Activated T-helper 9 cell treated with anti-CD3 and anti-CD28 coated beads, Interleukin-2, amount 50 U/mL, for 16 hours (primary cell): ENCODE measurements around the gene RAI2.

Experiments used
- DNase-seq: peaks from one replicate; pipeline ENCODE4 v3.0.0-alpha.2; 2020; ENCODE audit warnings: low read depth

The RAI2 gene

DNA sequence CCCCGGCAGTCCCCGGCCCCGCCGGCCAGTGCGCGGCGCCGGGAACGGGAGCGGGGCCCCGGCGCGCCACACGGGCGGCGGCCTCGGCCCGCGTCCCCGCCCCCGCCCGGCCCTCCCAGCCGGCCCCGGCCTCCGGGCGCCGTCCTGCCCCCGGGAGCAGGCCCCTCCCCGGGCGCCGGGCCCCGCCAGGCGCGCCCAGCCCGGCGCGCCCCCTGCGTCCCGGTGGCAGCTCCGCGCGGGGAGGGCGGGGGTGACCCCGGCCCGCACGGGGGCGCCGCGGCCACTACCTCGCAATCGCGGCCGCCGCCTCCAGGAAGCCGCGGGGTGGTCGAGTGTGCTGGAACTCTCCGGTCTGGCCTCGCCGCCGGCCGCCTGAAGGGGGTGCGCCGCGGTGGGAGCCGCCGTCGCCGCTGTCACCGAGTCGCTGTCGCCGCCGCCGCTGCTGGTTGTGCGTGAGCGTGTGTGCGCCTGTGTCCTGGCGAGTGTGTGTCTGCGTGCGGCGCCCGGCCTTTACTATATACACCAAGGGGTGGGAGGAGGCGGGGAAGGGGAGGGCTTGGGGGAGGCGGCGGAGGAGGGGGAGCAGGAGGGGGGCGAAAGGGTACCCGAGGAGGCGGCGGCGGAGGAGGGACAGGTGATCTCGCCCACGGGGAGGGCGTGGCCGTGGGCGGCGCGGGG, at the start of gene RAI2:
Gene RAI2 (minus strand): TSS at position 488 of the 678 bp plus-strand sequence. CDS start 59,288 bp downstream, outside the sequence.
- no peak for DNase-seq

DNA sequence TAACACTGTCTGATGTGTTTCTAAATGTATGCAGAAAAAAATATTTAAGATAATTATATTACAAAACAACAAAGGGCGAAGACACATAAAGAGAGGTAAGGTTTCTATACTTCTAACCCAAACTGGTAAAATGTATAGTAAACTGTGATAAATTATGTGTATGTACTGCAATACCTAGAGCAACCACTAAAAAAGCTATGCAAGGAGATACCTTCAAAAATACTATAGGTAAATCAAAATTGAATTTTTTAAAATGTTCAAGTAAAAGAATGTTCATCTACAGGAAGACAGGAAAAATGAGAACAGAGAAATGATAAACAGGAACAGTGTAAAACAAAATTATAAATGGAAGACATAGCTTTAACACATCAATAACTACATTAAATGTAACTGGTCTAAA, 27.3 kb upstream of the RAI2 start:
- no peak for DNase-seq

DNA sequence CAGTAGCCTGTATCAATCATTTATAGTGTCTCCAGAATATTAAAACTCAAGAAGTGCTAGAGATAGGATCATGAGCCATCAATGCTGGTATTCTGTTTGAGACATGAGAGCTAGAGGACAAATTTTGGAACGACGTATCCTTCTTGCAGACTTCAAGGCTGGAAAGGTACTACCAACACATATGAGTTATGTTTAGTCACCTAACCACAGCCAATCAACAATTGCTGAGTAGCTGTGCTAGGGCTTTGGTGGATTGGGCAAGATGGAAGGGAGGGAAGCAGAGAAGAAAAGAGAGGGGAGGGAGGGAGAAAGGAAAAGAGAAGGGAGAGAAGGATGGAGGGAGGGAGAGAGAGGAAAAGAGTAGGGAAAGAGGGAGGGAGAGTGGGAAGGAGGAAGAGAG, 21.6 kb upstream of the RAI2 start:
- no peak for DNase-seq

DNA sequence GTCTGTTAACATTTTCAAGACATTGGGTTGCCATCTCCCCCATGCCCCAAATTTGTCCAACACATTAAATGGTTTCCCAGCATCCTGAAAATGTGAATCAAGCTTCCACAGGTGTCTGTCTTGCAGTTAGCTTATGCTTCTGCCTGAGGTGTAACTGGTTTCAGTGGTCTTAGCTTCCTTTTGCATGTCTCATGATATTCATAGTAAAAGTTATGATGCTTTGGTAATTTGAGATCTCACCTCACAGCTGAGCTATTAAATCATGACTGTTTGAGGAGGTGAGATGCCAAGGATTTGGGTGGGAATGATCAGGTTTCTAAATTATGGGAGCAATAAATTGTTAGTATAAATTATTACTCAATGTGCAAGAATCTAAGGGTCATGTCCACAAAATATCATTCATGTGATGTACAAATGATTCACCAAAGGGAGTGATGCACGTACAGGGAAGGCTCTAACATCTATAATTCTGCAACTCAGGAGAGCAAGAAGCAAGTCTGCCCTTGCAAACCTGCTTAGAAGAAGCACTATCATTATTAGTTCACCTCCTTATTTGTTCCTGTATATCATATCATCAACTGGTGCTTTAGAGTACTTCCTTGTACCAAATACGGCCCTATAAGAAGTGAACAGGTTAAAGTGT, 17.1 kb upstream of the RAI2 start:
- no peak for DNase-seq

DNA sequence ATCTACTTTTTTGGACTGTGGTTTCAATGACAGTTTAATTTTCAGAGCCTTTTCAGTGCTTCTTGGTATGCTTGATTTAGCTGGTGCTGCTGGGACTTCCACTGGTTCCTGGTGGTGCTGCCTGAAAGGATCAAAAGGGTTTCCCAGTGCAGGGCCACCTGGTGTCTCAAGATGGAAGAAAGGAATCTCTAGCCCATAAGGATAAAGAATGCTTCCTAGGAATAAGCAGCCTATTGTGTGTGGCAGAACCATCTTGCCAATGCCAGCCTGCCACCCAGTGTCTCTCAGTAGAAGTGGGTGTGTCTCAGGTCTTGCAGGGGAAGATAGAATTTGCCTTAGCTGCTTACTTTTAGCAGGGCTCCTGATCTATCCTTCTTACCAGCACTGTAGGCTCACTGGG, 15.0 kb upstream of the RAI2 start:
- no peak for DNase-seq

DNA sequence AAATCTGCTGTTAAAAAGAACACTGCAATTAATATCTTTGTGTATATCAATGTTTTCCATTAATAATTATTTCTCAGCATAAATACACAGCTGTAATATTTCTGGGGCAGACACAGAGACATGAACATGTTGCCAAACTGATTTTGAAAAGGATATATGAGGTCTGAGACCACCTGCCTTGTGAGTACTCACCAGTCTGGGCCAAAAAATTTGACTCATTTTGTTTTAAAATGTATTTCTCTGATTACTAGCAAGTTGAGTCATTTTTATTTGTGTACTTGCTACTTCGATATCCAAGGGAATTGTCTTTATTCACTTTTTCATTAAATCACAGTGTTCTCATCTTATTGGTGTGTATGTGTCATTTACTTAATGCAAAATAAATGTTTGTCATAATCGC, 8.5 kb upstream of the RAI2 start:
- DNase-seq = no peak

DNA sequence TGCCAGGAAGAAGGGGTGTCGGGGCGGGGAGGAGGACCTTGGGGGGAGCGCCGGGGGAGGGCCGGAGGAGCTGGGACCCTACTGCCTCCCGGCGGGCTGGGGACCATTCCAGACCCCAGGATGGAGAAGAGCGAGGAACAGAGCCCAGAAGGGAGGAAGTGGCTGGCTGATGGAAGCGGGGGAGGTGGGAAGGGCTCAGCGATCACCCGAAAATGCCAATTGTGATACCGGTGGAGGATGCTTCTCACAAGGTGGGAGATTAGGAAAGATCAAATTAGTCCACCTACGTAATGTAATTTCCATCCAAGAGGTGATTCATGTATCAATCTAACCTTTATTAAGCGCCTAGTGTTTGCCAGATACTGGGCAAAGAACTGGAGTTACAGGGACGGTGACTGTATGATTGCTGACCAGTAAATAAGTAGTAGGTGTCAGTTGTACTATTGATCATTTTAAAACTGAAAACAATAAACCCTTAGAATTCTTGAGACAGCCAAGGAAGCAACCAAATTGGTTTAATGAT, 452 bp upstream of the RAI2 start:
- DNase-seq = no peak

DNA sequence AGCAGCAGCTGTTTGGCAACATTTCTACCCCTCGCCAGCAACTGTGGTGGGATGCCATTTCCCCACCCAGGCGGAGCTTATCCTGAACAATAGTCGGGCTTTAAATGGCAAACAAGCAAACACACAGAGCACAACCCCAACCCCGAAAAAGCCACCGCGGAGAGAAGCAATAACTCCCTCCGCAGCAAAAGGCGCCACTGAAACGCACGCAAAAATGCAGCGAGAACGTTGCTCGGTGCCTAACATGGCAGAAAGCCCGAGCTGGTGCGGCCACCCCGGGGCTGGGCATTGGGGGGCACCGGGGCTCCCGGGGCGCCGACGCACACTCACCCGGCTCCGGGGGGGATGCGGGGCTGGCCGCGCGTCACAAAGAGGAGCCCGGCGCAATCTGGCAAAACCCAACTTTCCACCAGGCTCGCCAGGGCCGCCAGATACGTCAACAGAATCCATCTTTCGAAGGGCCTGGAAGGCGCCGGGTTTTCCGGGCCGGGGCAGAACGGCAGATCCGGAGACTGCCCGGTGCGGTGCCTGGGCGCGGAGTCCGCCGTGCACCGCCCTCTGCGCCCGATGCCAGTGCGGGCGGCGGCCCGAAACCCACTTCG, 818 bp downstream of the RAI2 start:
- DNase-seq = no peak

DNA sequence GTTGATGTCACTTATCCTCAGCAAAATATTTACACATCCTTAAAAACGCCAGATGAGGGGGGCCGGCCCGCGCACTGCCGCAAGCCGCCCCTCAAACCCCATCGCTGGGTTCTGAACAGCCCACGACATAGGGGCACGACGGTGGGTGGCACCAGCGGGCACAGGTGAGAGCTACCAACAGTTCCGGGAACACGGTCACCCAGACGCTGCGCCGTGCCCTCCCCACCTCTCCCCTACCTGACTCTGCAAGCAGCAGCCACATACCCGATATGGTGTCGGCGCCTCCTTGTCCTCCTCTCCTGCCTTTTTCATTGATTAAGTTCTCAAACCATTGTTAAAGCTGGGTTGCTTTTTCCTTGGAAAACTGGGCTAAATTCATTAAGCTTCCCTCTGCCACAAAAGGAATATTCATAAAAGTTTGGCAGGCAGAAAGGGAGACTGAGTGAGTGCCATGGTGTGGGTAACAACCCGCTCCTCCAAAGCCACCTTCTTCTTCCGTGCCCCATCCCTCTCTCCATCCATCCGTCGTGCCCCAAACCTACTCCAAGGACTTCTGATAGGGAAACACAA, 1.4 kb downstream of the RAI2 start:
- no peak for DNase-seq

DNA sequence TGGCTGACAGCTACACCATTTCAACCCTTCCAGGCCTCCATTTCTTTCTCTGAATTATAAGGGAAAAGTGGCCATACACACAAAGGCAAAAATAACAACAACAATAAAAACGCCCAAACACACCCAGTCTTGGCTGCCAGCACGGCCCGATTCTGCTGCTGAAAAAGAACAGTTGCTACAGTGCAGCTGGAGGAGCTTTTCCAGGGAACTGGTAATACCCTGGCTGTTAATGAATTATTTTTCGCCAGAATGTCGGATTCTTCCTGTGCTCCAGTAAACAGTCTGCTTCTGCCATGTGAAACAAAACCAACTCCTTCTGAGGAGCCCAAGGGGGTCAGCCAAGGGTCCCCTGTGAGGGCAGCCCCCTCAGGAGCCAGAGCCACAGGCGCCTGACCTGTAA, 6.6 kb downstream of the RAI2 start:
- DNase-seq = no peak

DNA sequence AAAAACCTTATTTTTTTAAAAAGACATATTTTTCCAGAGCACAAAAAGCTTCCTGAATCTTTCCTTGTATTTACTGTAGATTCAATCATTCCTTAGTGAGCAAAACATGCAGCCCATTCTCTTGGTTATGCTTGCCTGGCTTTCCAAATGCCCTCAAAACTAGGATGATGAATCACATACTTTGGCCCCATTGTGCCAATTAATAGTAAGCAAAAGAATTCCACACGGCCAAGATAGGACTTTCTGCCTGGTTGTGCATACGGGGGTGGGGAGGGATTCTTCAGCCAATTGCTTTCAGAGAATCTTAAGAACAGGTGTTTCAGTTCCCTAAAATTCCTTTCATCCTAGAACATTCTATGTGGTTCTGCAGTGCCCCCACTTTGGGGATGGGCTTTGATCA, 7.0 kb downstream of the RAI2 start:
- DNase-seq = no peak

DNA sequence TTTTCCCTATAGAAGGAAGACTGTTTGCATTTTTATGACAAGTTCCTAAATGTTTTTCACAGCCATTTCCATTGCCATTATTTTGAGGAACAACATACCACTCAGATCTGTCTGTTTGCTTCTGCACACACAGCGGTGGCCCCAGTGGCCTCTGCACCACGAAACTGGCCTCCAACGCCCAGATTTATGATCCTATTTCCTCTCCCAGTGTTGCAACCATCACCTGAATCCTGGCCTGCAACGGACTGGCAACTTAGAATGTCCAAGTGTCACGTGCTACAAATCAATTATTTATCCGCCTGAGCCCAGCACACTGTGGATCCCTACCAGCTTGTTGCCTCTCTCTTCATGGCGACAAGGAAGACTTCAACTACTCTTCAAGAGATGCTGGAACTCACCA, 9.2 kb downstream of the RAI2 start:
- no peak for DNase-seq

DNA sequence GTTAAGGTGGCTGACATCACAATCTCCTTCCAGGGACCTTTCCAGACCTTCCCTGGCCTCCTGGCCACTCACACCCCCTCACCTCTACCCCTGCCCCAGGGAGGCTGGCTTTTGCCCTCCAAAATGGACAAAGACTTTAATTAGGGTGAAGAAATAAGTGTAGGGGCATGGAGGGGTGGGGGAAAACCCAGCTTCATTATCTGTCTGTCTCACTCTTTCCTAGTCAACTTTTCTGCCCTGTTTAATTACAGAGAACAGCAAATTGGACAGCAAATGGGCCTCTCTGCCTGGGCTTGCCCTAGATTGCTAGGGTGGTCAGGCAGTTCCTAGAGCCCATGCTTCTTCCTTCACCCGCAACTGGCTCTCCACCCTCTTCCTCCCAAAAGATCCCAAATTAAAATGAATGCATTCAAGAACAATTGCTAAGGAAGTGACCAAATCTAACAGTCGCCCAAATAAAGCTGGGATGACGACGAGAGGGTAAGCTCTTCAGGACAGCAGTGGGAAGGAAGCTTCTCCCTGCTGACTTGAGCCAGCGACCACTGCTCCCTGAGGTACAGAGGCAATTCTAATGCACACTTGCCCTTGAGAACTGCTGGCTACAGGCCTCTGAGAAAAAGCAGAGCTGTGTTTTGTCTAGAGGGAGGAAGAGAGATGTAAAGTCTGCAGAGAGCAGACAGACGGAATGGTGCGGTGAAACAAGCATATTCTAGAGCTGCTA, 12.4 kb downstream of the RAI2 start:
- DNase-seq = no peak

DNA sequence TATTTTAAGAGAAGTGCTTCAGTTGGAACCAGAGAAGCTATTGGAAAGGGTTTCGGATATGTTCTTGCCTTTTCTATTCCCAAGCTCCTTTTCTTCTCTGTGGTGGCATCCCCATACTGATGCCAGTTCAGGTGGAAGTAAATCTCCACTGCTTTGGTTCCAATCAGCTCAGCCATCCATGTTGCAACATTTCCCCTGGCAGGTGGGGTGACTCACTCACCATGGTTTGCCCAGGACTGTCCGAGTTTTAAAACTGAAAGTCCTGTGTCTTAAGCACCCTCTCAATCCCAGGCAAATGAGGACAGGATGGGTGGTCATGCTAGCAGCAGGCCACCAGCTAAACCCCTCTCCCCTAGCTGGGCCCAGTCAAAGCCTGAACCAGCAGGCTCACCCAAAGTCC, 15.1 kb downstream of the RAI2 start:
- DNase-seq = no peak

DNA sequence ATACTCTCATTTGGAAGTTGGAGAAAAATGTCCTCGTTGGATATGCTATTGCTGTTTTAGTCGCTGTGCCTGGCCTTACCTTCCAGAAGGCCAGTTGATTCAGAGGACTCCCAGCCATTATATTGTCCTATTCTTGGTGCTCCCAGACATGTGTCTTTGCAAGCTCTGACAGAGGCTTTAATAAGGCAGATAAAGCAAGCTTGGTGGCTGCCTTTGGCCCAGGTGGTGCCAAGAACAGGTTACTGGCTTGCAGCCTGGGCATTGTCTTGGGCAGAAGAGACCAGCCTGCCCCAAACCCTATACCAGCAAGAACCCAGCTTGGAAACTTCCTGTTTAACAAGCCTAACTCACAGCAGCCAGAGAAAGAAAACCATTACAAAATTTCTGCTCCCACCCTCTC, 16.9 kb downstream of the RAI2 start:
- DNase-seq = no peak

DNA sequence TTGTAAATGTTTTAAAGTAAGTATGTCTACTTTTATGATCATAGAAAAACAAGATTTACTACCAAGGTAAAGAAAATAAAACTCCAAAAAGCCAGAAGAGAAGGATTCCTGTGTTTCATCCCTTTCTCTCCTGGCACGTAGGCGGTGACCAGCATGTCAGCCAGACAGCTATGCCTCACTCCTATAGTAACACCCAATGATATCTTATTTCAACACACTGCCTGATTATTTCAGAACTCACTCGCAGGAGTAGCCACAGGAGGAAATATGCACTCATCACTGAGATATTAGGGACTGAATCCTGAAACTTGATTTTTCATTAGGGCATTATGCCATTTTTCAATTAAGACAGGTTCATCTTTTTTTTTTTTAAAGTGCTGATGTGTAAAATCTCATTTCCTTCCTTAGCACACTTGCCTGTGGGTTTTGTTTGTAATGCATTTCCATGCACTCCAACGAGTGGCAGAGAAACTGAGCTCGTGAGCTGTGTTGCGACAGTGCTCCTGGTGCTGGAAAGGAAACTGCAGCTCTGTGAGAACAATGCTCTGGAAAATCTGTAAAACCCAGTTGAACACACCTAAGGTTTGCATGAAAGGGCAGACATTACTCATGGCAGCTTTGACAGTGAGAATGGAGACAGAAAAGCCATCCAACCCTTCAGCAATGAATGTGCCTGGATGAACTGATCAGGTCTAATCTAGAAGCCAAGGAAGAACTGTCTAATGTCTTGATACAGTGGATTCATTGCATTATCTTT, 18.2 kb downstream of the RAI2 start:
- DNase-seq = no peak

DNA sequence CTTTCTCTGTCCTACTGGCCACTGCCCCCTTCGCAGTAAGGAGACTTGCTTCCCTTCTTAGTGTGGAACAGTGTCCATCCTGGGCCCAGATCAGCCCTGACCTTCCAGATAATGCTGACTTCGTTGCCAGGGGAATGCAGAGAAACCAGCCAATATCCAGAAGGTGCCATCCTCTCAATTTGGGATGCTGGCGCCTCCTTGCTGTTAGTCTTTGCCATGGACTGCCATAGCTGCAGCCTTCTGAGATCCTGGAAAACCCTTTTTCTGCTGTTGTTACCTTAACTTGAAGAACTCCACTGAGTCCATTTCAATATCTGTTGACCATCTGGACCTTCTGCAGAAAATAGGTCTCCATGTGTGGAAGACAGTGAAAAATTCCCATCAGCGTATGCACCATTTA, 21.8 kb downstream of the RAI2 start:
- no peak for DNase-seq

DNA sequence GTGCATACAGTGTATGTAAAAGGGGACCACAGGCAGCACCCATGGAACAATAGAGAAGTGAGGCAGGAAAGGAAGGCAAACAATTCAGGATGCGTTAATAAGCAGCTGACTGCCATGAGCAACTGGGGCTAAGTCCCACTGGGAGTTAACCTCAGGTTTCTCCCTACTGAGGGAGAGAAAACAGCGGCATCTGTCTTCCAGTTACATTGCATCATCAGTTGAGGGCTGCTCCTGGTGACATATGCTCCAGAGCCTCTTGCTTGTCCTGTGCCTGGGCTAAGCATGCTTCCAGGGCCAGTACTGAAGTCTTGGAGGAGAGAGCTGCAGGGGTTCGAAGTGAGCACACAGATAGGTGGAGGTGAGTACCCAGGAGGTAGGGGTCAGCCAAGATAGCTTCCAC, 24.3 kb downstream of the RAI2 start:
- no peak for DNase-seq

DNA sequence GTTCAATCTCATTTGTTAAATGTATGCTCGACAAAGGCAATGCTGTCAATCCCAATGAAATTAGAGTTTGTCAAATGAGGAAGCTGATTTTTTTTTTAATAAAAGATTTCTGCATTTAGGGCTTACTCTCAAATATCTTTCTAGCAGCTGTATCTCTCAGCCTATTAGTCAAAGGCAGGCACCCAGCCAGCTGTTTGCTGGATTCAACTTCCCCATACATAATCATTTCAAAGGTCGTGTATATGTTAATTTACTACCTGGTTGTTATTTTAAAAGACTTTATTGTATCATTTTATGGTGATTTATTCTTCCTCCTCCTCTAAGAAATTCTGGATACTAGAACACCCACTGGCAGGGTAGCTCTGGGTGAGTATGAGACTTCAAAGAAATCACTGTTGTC, 27.1 kb downstream of the RAI2 start:
- no peak for DNase-seq

DNA sequence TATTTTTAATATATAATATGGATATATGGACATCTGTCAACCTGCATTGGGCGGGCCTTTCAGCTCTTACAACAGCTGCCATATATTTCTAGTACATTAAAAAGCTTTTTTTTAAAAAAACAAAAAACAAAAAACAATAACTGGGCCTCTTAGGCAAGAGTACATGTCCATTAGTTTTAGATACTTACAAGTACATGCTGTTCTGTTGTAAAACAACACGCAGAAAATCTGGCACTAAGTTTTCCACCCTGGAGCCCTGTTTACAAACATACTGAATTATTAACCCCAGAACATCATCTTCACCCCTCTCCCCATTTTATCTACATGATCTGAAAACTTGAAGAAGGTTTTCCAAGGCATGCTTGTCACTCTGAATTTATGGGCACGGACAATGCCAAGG, 29.8 kb downstream of the RAI2 start:
- DNase-seq = no peak

DNA sequence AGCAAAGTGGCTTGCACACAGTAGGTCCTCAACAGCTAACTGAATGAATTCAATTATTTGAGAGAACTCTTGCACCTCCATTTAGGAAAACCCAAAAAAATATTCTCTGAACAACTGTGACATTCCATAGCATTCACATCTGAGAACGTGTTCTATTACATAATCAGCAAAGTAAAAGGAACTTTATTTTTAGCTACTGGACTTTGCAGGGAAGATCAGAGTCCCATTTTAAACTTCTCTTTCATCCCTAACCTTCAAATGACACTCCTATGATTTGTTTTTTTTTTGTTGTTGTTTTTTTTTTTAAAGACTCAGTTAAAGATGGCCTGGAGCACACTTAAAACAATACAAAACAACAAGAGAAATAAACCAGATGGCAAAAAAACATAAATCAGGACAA, 30.9 kb downstream of the RAI2 start:
- no peak for DNase-seq

DNA sequence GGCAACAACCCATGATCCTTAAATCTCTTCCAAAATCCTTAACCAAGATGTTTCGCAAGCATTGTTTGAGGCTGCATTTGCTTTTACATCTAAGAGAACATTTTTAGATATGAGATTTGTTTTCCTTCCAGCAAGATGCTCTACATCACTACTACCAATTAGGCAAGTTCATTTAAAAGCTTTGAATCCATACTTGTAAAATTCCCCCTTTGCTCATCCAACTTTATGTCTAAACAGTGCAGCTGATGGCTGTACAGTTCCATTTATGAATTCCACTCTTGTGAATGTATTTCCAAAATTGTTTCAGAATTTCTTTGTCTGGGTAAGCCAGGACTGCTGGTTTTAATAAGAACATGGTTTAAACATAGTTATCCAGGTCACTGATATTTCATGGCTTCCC, 31.5 kb downstream of the RAI2 start:
- DNase-seq = no peak
